ENCODE results near the gene RHBDL1.

GRCh38 chr16:725041-725376 is 49.5 kb downstream of the RHBDL1 start:
- TF ChIP-seq, protein P1, sequence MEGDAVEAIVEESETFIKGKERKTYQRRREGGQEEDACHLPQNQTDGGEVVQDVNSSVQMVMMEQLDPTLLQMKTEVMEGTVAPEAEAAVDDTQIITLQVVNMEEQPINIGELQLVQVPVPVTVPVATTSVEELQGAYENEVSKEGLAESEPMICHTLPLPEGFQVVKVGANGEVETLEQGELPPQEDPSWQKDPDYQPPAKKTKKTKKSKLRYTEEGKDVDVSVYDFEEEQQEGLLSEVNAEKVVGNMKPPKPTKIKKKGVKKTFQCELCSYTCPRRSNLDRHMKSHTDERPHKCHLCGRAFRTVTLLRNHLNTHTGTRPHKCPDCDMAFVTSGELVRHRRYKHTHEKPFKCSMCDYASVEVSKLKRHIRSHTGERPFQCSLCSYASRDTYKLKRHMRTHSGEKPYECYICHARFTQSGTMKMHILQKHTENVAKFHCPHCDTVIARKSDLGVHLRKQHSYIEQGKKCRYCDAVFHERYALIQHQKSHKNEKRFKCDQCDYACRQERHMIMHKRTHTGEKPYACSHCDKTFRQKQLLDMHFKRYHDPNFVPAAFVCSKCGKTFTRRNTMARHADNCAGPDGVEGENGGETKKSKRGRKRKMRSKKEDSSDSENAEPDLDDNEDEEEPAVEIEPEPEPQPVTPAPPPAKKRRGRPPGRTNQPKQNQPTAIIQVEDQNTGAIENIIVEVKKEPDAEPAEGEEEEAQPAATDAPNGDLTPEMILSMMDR (IDR thresholded peaks at IDR 0.05; ENCODE audit: poor library complexity, severe bottlenecking): no peak
- no peak for TF ChIP-seq RAD21 (conservative IDR thresholded peaks at IDR 0.05)
- no peak for TF ChIP-seq POLR2AphosphoS5 (IDR thresholded peaks at IDR 0.05)
- no peak for TF ChIP-seq EZH2 (IDR thresholded peaks at IDR 0.05; ENCODE audit: borderline replicate concordance, insufficient read depth, low read length, poor library complexity, severe bottlenecking)
- TF ChIP-seq REST (IDR thresholded peaks at IDR 0.05; ENCODE audit: borderline replicate concordance): no peak
- no peak for TF ChIP-seq EP300 (conservative IDR thresholded peaks at IDR 0.05; ENCODE audit: poor library complexity, severe bottlenecking)
- no peak for TF ChIP-seq SMC3 (conservative IDR thresholded peaks at IDR 0.05; ENCODE audit: poor library complexity)
